ENCODE data around the gene DENND1A.

Gene DENND1A

GRCh38 chr9:123523001-123523400, 406.9 kb downstream of the DENND1A start:
- DNase-seq, result no peak

GRCh38 chr9:123522251-123522650, 407.7 kb downstream of the DENND1A start:
- DNase-seq, result no peak

DNA sequence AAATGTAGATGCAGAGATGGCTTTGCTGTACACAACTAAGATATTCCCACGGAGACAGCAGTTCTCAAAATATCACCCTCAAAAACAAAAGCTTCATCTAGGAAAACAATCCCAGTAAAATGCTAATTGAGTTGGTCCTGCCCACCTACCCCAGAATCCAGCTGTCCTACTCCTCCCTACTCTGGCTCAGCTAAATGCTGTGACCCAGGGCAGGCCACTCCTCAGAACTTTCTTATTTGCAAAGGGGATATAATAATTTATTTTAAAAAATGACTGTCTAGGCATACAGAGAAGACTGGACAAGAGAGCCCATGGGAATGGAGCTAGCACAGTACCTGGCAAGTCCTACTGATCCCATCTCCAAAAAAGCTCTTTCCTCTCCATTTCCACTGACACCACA, 411.6 kb downstream of the DENND1A start:
- DNase-seq, result no peak

GRCh38 chr9:123517512-123517911, 412.4 kb downstream of the DENND1A start:
- no peak for DNase-seq

- DNase-seq, result no peak
Measured at GRCh38 chr9:123514766-123515165, 415.2 kb downstream of the DENND1A start.

DNA sequence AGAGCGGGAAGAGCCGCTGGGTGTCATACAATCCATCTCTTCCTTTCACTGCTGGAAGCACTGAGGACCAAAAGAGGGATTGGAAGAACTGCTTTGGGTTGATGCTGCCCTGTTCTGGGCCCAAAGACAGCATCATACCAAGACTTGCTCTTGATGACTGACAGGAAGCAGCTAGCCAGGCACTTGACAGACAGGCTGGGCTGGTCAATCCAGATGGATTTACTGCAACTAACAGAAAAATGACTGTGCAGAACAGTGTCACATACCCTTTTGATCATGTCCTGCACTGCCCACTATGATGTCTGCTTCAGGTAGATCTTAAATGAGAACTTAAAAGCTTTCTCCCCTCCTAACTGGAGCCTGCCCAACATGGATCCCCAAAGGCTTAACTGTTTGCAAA, 416.4 kb downstream of the DENND1A start:
- no peak for DNase-seq

GRCh38 chr9:123511326-123512277, 418.3 kb downstream of the DENND1A start:
- DNase-seq, result no peak

DNA sequence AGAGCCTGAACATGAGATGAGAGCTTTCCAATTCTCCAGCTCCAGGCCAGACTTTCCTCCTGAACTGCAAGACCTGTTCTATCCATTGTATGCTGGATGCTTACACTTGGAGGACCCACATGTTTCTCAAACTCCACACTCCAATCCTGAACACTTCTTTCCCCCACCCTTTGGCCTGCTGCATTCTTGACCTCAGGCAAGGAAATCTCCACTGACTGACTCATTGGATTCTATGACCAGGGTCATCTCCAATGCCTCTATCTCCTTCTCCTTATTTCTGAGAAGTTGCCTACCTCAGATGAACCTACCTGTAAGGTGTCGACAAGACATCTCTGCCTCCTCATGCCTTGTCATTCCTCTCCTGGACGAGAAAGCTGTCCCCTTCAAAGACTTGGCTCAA, 420.3 kb downstream of the DENND1A start:
- no peak for DNase-seq

- no peak for DNase-seq
Measured at GRCh38 chr9:123508048-123508447, 421.9 kb downstream of the DENND1A start.

DNA sequence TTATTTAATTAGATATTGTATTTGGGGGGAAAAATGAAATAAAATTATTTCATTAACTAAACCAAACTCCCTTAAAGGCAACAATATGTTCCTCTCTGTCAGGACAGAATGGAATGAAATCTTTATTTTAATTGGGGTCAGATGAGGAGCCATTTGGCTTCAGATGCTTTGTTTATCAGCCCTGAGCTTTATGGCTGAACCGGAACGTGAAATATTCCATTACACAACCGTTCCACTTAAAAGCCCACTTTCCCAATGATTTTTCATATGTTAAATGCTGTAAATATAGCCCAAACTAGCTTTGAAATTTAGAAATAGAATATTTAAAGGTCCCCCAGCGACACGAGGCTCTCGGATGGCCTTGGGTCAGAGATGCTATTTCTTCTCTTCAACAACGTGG, 424.4 kb downstream of the DENND1A start:
- no peak for DNase-seq

GRCh38 chr9:123500336-123500735, 429.6 kb downstream of the DENND1A start:
- DNase-seq, result no peak

DNA sequence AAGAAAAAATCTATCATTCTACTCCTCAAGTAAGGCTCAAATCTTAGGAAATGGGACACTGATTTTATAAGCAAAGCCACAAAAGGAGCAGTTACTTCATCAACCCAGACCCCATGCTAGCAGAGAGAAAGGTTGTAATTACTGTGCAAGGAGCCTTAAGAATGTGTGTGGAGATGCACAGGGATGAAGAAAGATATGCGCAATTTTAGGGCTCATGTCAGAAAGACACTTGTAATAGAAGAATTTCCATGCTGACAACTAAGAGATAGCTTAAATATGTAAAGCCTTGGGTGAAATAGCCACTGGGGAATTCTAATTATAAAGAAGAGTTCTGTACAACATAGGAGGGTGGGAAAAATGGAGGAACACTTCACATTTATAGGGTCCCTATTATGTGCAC, 432.1 kb downstream of the DENND1A start:
- no peak for DNase-seq

DNA sequence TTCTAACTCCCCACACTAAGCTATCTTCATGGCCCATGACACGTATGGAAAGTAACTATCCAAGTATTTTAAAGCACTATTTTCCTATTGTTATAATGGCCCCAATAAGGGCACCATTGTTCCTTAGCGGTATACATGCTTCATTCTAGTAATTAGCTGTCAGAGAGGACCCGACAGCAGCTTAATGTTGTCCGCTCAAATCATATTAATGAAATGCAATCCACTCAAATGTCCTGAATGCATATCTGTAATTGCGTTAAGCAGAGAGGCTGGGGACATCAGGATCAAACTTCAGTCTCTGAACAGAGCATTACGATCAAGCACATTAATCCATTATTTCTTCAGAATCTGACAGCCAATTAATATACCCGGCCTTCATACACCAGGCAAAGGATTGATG, 434.2 kb downstream of the DENND1A start:
- DNase-seq, result no peak

DNA sequence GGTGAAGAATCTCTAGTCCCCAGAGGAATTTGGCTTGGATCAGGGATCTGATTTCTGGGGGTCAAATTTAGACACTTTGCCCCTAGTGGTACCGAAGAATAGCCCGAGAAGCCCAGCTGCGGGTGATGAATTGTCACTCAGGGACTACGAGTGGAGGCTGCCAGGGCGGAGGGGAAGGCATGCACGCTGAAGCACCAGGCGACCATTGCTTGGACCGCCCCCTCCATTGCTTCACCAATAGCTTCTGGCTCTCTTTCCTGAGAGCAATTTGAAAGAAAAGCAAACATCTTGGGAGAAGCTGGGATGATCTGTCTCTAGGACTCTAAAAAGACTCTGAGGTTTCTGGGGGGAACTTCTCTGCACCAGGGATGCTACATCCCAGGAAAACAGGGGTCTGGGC, 436.3 kb downstream of the DENND1A start:
- no peak for DNase-seq

- no peak for DNase-seq
Measured at GRCh38 chr9:123490688-123491087, 439.2 kb downstream of the DENND1A start.

DNA sequence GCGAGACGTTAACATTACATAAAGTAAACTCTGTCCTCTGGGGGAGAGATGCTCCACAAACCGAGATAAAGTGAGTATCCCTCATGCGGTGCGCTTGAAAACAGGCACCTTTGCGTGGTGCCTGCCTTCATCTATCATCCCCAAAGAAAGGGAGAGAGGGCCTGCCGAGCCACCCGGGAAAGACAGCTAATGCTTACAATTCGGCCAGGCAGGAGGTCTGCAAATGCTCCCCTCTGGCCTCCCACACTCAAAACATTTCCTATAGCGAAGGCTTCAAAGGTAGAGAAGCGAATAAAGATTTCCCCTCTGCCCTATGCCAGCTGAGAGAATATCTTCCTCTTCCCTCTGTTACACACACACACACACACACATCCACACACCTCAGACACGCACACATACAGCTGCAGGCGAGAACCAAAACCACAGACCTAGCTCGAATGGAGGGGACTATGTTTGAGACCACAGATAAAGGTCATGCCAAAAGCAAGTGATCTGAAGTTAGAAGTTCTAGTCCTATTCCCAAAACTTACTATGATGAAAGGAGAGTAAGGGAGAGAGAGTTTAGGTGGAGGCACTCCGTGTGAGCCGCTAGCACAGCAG, 441.1 kb downstream of the DENND1A start:
- DNase-seq, result no peak

DNA sequence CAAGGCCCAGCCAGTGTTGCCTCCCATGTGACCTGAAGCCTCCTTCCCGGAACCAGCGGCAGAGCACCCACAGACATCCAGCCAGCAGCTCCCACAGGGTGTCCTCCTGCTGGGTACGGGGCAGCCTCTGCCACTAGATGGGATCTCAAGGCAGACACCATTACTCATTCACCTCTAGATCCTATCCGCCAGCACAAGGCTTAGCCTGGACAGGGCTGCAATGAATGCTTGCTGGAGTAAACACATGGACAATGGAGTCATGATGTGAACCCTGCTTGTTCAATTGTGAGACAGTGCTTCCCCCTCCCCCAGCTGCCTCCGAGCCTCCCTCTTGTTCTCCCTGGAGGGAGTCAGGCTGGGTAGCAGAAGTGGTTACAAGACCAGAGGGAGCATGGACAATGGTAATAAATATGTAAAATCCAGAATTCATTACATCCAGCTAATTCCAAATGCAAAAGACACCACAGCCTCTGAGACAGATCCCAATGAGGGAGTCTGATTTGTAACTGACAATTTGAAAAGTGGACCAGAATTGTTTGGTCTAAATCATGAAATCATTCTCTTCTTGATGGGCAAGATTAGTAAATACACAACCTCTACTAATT, 441.9 kb downstream of the DENND1A start:
- no peak for DNase-seq

DNA sequence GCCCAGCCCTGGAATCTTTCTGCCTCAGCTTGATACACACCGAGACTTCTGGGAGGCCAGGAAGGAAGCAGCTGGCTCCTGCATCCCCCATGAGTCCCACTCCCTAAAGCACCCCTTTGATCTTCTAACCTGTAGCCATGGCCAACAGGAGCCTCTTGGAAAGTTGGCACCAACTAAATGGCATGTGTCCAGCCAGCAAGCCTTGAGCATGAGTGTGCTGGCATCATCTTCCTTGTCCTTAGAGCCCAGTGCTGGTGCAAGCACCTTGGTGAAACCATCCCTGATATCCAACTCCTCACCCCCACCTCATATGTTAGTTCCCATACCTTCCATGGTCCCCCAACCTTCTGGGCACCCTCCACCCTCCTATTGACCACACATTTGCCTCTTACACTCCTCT, 443.5 kb downstream of the DENND1A start:
- no peak for DNase-seq

GRCh38 chr9:123485216-123485615, 444.7 kb downstream of the DENND1A start:
- no peak for DNase-seq

DNA sequence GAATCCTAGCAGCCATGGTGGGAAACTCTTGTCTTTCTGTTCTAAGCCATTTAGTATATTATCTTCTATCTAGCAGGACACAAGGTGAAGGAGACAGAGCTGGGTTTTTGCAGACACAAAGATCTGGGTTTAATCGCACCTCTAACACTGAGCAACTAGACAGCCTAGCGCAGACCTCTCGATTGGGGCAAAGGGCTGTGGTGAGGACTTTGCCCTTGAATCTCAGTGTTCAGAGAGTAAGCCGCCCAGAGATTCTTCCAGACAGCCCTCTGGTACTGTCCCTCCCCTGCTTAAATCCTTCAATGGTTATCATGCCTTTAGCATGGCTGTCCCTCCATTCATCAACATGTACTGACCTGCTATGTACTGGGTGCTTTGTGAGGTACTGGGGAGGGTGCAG, 445.8 kb downstream of the DENND1A start:
- DNase-seq, result no peak

GRCh38 chr9:123483191-123483803, 446.6 kb downstream of the DENND1A start:
- DNase-seq, result no peak

DNA sequence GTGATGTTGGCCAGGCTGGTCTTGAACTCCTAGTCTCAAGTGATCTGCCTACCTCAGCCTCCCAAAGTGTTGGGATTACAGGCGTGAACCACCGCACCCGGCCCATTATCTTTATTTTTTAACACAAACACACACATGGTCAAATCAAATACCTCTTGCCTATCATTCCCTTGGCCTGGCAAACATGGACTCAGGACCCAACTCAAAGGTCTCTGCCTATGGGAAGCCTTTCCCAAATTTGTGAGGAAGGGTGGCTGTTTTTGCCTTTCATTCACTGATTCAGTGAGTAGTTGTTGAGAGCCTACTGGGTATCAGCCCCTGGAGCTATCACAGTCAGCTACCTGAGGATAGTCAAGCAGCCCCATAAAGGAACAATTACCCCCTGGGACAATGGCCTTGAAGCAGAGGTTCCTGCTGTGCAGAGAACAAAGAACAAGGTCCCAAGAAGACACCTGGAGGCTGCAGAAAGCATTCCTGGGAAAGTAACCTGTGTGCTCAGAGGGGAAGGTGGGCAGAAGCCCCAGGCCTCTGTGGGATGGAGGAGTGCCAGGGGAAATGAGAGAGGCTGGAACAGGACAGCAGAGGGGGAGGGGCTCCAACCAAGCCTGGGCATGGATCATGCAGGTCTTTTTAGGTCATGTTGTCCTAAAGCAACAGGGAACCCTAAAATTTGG, 447.5 kb downstream of the DENND1A start:
- no peak for DNase-seq

All from inflammatory macrophage (primary cell).